D721Med (cell line): ENCODE results near the gene ZNF429.
"Not testable (repeated sequence)": the region's sequence is repeated elsewhere in the genome, so short reads cannot be mapped to it uniquely, and the experiment has no call there.

ENCODE experiments used
- DNase-seq: peaks from one replicate; pipeline ENCODE4 v3.0.0; 2011; ENCODE audit warnings: low spot score; ENCODE audit not compliant: insufficient read length
- FAIRE-seq: peaks from 2 replicates; lab custom pipeline; 2011; peaks lifted over from hg19 to GRCh38; lab: Jason Lieb, UNC
- TF ChIP-seq, protein P1 (sequence below): IDR thresholded peaks from 2 replicates; pipeline ENCODE4 v1.5.1; 2012; ENCODE audit warnings: mild to moderate bottlenecking, control low read depth; ENCODE audit not compliant: insufficient read depth; ENCODE audit errors: missing control alignments

The ZNF429 gene

DNA sequence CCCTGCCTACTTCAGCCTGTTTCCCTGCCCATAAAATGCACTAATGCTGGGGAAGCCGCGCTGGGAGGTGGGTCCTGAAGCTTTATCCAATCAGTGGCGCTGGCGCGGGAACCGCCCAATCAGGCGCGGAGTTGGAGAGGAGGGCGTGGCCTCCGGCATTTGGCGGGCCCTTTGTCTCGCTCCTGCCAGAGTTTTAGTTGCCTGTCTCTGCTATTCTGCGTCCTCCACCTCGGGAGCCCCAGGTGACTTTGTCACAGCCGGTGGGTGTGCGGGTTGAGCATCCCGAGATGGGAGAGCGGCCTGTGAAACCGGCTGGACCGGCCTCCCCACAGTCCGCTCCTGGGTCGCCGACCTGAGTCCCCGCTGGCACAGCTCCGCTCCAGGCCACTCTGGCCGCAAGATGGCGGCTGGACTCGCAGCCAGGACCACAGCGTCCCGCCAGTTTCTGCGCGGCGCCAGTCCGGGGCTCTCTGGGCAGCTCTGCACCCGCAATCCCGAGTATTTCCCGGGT, 30.7 kb upstream of the ZNF429 start:
- FAIRE-seq (no peak), DNase-seq (no peak)
- TF ChIP-seq, protein P1, sequence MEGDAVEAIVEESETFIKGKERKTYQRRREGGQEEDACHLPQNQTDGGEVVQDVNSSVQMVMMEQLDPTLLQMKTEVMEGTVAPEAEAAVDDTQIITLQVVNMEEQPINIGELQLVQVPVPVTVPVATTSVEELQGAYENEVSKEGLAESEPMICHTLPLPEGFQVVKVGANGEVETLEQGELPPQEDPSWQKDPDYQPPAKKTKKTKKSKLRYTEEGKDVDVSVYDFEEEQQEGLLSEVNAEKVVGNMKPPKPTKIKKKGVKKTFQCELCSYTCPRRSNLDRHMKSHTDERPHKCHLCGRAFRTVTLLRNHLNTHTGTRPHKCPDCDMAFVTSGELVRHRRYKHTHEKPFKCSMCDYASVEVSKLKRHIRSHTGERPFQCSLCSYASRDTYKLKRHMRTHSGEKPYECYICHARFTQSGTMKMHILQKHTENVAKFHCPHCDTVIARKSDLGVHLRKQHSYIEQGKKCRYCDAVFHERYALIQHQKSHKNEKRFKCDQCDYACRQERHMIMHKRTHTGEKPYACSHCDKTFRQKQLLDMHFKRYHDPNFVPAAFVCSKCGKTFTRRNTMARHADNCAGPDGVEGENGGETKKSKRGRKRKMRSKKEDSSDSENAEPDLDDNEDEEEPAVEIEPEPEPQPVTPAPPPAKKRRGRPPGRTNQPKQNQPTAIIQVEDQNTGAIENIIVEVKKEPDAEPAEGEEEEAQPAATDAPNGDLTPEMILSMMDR: no peak

DNA sequence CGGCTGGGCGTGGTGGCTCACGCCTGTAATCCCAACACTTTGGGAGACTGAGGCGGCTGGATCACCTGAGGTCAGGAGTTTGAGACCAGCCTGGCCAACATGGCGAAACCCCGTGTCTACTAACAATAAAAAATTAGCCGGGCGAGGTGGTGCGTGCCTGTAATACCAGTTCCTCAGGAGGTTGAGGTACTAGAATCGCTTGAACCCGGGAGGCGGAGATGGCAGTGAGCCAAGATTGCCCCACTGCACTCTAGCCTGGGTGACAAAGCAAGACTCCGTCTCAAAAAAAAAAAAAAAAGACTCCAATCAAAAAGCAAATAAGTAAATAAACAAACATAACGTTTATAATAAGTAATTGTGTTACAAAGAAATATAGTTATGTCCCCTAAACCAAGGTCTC, 23.0 kb upstream of the ZNF429 start:
- DNase-seq, FAIRE-seq: not testable (repeated sequence)

DNA sequence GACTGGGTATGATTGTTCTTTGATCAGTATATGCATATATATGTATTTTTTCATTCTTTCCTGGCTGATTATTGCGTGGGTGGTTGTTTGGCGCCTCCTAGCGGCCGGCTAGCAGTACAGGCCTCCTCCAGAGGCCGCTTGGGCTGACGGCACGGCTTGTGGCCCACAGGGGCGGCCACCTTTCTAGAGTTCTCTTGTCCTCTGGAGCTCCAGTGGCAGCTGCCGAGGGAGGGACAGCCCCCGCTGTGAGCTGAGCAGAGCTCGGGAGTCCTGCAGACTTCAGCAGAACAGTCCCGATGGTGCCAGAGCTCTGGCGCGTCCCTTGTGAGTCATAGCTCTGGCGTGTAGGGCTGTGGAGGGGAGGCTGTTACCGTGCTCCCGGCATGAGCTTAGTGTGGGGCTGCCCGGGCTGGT, 22.5 kb upstream of the ZNF429 start:
- DNase-seq (peak; percentile 40), FAIRE-seq (no peak)
- TF ChIP-seq, protein P1: peak; percentile 64

DNA sequence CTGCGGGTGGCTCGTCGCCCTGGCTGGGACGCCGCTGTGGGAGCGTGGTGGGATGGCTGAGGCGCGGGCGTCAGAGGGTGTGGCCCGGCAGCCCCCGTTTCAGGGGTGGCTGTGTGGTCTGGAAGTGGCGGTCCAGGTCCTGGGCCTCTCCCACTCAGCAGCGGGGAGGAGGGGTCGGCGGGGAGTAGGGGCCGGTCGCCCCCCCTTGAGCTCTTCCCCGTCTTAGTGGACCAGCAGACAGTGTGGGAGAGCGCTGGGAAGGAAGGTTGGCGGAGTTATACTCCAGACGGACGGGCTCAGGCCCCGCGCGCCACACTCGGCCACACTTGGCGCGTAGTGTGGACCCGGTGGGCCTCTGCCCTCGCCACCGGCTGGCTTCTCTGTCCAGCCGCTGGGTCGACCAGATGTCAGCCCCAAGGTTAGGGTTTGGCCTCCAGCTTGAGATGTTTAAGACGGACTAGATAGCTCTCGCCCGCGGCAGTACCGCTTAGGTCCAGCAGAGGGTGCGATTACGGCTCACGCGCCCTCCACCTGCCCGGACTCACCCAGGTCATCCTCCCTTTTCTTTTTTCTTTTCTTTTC, 21.7 kb upstream of the ZNF429 start:
- no peak for FAIRE-seq
- no peak for DNase-seq
- TF ChIP-seq, protein P1: no peak

DNA sequence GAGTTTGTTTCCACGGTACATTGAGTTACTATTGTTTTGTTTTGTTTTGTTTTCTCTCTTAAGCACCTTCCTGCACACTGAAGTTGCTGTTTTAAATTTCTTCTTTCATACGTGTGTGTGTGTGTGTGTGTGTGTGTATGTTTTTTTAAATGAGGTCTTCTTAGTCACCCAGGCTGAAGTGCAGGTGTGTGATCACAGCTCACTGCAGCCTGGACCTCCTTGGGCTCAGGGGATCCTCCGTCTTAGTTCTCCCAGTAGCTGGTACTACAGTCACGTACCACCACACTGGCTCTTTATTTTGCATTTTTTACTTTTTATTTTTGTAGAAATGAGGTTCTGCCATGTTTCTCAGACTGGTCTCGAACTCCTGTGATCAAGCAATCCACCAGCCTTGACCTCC, 20.8 kb upstream of the ZNF429 start:
- no peak for FAIRE-seq
- TF ChIP-seq, protein P1: no peak
- no peak for DNase-seq

DNA sequence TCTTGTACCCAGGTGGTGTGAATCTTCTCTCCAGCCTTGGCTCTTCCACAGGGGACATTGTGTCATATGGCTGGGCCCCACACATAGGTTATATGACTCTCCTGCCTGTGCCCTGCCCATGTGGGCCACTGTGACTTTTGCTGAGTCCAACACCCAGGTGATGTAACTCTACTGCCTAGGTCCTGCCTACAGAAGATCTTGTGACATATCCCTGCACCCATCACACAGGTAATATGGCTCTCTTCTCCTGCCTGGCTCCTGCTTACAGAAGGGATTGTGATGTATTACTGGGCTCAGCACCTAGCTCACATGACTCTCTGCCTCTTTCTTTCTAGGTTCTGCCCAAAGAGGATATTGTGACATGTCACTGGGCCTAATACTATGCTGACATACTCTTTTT, 19.5 kb upstream of the ZNF429 start:
- no peak for FAIRE-seq
- TF ChIP-seq, protein P1: no peak
- DNase-seq: no peak

DNA sequence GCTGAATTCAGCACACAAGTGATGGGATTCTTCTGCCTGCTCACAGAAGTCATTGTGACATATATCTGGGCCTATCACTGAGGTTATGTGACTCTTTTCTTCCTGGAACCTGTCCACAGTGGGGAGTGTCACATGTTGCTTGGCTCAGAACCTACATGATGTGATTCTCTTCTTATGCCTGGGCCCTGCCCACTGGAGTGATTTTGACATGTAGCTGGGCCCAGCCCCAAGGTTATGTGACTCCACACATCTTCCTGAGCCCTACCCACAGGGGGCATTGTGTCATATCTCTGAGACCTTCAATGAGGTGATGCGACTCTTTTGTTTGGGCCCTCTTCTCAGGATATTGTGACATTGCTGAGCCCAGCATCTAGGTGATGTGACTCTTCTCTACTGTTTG, 17.4 kb upstream of the ZNF429 start:
- FAIRE-seq (no peak), DNase-seq (no peak)
- TF ChIP-seq, protein P1: no peak

DNA sequence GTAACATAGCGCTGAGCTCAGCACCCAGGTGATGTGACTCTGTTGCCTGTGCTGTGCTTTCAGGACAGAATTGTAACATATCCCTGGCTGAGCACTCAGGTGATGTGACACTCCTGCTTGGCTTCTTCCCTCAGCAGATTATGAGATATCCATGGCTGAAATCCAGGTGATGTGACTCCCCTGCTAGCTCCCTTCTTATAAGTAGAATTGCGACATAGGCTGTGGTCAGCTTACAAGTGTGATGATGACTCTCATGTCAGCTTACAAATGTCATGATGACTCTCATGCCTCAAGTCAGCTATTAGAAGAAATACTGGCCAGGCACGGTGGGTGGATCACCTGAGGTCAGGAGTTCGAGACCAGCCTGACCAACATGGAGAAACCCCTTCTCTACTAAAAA, 14.3 kb upstream of the ZNF429 start:
- DNase-seq (no peak), FAIRE-seq (no peak)
- TF ChIP-seq, protein P1: no peak
